ENCODE results near the gene TMEM123.

TMEM123 gene

DNA sequence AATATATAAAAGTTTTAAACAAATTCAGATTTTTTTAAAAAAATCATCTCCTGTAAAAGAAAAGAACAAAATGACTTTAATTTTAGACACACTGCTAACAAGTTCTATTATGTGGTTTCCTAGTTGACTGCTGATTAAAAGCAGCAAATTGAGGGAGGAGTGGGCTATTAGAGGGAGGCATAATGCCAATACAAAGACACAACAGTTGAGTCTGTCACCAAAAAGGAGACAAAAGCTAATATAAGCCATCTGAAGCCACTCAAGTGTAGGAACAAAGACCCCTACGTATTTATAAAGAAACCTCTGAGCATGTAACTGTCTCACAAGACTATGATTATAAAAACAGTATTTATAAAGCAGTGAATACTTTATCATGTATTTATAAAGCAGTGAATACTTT is 28.6 kb downstream of the TMEM123 start:
- H3K27ac ChIP-seq (ENCODE audit: low read depth, low read length, severe bottlenecking), result no peak overlapping the region
- H3K9me3 ChIP-seq (ENCODE audit: control insufficient read depth, low read length), result peaks cover 4% of the 10 kb centered on the region
- H3K4me1 ChIP-seq (ENCODE audit: control insufficient read depth, insufficient read depth, low read length, poor library complexity, severe bottlenecking), result no peaks in the 10 kb centered on the region
- no peak overlapping the region for H3K4me3 ChIP-seq (ENCODE audit: extremely low read depth, insufficient read depth, low read length, poor library complexity, severe bottlenecking)
- H3K36me3 ChIP-seq (ENCODE audit: control insufficient read depth, insufficient read depth, low read length), result peaks cover 39% of the 10 kb centered on the region
- no CpG with 5 or more reads among the region's 1 CpG for WGBS, 2 experiments (ENCODE audit: insufficient coverage in 2 of 2)

DNA sequence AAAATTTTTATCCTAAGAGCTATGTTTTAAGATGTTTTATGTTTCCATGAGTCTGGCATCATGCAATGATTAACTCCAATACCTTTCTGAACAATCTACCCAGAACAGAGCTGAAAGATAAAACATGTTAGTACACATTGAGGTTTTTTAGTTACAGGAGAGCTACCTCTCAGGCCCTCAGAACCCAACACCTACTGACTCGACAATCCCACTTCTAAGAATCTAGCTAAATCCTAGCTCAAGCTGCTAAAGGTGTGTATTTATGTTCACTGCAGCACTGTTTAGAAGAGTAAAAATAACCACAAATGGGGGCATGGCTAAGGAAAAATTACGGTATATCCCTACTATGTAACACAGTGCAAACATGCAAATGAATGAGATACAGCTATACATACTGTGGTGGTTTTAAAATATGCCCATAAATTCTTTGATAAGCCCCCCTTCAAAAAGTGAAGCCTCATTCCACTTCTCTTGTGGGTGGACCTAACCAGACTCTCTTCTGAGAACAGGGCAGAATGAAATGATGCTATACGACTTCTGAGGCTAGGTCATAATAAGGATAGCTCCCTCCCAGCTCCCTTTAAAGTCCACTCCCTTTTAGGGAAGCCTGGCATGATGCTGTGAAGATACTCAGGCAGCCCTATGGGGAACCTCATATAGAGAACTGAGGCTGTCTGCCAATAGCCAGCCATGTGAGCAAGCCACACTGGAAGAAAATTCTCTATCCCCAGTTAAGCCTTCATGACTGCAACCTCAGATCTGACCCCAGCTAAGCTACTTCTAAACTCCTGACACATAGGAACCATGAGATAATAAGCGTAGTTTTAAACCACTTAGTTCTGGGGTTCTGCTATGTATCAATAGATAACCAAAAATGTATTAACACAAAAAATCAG is 29.5 kb downstream of the TMEM123 start:
- H3K36me3 ChIP-seq (ENCODE audit: control insufficient read depth, insufficient read depth, low read length), result peaks cover 38% of the 10 kb centered on the region
- no peaks in the 10 kb centered on the region for H3K4me1 ChIP-seq (ENCODE audit: control insufficient read depth, insufficient read depth, low read length, poor library complexity, severe bottlenecking)
- peaks cover 12% of the 10 kb centered on the region for H3K9me3 ChIP-seq (ENCODE audit: control insufficient read depth, low read length)
- no peak overlapping the region for H3K4me3 ChIP-seq (ENCODE audit: extremely low read depth, insufficient read depth, low read length, poor library complexity, severe bottlenecking)
- H3K27ac ChIP-seq (ENCODE audit: low read depth, low read length, severe bottlenecking), result no peak overlapping the region
- 71% methylated on average over 1 of the region's 4 CpGs; no CpG with 5 or more reads in 1 of the 2 experiments for WGBS, 2 experiments (ENCODE audit: insufficient coverage in 2 of 2)

DNA sequence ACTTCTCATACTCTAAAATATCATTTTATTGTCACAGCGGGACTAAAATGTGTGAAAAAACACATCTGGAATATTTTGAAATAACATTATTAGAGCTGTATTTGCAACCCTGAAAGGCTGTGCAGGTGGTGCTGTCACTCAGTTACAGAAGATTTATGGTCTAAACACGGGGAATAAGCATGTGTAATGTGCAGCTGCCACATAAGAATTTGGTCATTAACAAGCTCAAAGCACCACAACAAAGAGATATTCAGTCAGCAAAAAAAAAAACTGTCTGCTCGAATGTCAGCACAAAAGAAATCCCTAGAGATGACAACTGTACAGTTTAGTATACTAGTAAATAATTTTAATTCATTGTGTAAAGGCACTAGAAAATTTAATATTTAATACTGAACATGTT is 31.3 kb downstream of the TMEM123 start:
- H3K4me3 ChIP-seq (ENCODE audit: extremely low read depth, insufficient read depth, low read length, poor library complexity, severe bottlenecking), result no peak overlapping the region
- no CpG with 5 or more reads among the region's 3 CpGs for WGBS, 2 experiments (ENCODE audit: insufficient coverage in 2 of 2)
- H3K27ac ChIP-seq (ENCODE audit: low read depth, low read length, severe bottlenecking), result no peak overlapping the region
- H3K4me1 ChIP-seq (ENCODE audit: control insufficient read depth, insufficient read depth, low read length, poor library complexity, severe bottlenecking), result no peaks in the 10 kb centered on the region
- peaks cover 22% of the 10 kb centered on the region for H3K9me3 ChIP-seq (ENCODE audit: control insufficient read depth, low read length)
- peaks cover 38% of the 10 kb centered on the region for H3K36me3 ChIP-seq (ENCODE audit: control insufficient read depth, insufficient read depth, low read length)

DNA sequence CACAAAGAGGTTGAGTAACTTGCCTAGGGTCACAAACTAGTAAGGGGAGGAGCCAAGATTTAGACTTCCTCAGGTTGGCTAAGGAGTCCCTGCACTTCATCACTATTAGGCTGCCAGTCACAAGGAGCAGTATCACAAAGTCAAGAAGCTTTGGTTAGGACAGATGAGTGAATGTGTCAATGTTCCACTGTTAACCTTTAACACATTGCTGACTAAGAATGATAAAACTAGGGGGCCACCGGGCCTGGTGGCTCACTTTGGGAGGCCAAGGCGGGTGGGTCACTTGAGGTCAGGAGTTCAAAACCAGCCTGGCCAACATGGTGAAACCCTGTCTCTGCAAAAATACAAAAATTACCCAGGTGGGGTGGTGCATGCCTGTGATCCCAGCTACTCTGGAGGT is 32.0 kb downstream of the TMEM123 start:
- Histone ChIP-seq H3K4me3 (ENCODE audit: extremely low read depth, insufficient read depth, low read length, poor library complexity, severe bottlenecking) (no peak overlapping the region), H3K4me1 (ENCODE audit: control insufficient read depth, insufficient read depth, low read length, poor library complexity, severe bottlenecking) (no peaks in the 10 kb centered on the region), H3K27ac (ENCODE audit: low read depth, low read length, severe bottlenecking) (no peak overlapping the region), H3K36me3 (ENCODE audit: control insufficient read depth, insufficient read depth, low read length) (peaks cover 33% of the 10 kb centered on the region), H3K9me3 (ENCODE audit: control insufficient read depth, low read length) (peaks cover 22% of the 10 kb centered on the region)
- 88 to 100% methylated on average over 2 of the region's 2 CpGs for WGBS, 2 experiments (ENCODE audit: insufficient coverage in 2 of 2)

DNA sequence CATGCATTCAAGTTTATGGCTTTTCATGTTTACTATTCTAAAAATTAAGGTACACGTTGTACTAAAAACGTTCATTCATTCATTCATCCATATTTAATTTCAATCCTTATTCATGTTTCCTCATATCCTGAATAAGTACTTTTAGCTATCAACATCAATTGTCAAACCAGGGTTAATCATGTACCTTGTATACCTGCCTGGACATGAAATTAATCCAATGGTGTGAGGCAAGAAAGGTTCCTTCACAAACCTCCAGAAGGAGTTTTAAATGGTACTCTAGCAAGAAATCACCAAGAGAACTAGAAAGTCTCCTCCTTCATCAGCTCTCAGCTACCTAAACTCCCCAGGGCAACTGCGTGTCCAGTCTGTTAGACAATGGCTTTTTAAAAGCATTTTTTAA is 33.4 kb downstream of the TMEM123 start:
- Histone ChIP-seq H3K27ac (ENCODE audit: low read depth, low read length, severe bottlenecking) (no peak overlapping the region), H3K9me3 (ENCODE audit: control insufficient read depth, low read length) (peaks cover 22% of the 10 kb centered on the region), H3K4me3 (ENCODE audit: extremely low read depth, insufficient read depth, low read length, poor library complexity, severe bottlenecking) (no peak overlapping the region), H3K4me1 (ENCODE audit: control insufficient read depth, insufficient read depth, low read length, poor library complexity, severe bottlenecking) (no peaks in the 10 kb centered on the region), H3K36me3 (ENCODE audit: control insufficient read depth, insufficient read depth, low read length) (peaks cover 25% of the 10 kb centered on the region)
- WGBS, 2 experiments (ENCODE audit: insufficient coverage in 2 of 2), result 86 to 100% methylated on average over 1 to 2 of the region's 3 CpGs

DNA sequence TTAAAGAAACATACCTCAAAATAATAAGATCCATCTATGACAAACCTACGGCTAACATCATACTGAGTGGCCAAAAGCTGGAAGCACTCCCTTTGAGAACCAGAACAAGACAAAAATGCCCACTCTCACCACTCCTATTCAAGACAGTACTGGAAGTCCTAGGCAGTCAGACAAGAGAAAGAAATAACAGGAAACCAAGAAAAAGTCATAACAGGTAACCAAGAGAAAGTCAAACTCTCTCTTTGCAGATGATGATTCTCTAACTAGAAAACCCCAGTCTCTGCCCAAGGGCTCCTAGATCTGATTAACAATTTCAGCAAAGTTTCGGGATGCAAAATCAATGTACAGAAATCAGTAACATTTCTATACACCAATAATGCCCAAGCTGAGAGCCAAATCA is 35.6 kb downstream of the TMEM123 start:
- H3K36me3 ChIP-seq (ENCODE audit: control insufficient read depth, insufficient read depth, low read length), result peaks cover 27% of the 10 kb centered on the region
- 74 to 86% methylated on average over 1 to 2 of the region's 2 CpGs for WGBS, 2 experiments (ENCODE audit: insufficient coverage in 2 of 2)
- H3K4me1 ChIP-seq (ENCODE audit: control insufficient read depth, insufficient read depth, low read length, poor library complexity, severe bottlenecking), result no peaks in the 10 kb centered on the region
- H3K4me3 ChIP-seq (ENCODE audit: extremely low read depth, insufficient read depth, low read length, poor library complexity, severe bottlenecking), result no peak overlapping the region
- peaks cover 22% of the 10 kb centered on the region for H3K9me3 ChIP-seq (ENCODE audit: control insufficient read depth, low read length)
- H3K27ac ChIP-seq (ENCODE audit: low read depth, low read length, severe bottlenecking), result no peak overlapping the region

DNA sequence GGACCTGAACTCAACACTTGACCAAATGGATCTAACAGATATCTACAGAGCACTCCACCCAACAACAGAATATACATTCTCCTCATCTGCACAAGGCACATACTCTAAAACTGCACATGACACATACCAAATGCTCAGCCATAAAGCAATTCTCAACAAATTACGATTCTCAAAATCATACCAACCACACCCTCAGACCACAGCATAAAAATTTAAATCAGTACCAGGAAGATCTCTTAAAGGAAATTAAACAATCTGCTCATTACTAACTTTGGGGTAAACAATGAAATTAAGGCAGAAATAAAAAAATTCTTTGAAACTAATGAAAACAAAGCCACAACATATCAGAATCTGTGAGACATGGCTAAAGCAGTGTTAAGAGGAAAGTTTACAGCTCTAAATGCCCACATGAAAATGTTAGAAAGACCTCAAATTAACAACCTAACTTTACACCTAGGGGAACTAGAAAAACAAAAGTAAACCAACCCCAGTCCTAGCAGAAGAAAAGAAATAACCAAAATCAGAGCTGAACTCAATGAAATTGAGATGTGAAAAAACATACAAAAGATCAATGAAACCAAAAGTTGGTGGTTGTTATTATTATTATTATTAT is 37.2 kb downstream of the TMEM123 start:
- Histone ChIP-seq H3K4me3 (ENCODE audit: extremely low read depth, insufficient read depth, low read length, poor library complexity, severe bottlenecking) (no peak overlapping the region), H3K9me3 (ENCODE audit: control insufficient read depth, low read length) (peaks cover 22% of the 10 kb centered on the region), H3K27ac (ENCODE audit: low read depth, low read length, severe bottlenecking) (no peak overlapping the region), H3K4me1 (ENCODE audit: control insufficient read depth, insufficient read depth, low read length, poor library complexity, severe bottlenecking) (peaks cover 11% of the 10 kb centered on the region), H3K36me3 (ENCODE audit: control insufficient read depth, insufficient read depth, low read length) (peaks cover 23% of the 10 kb centered on the region)
- no CpG with 5 or more reads among the region's 1 CpG for WGBS, 2 experiments (ENCODE audit: insufficient coverage in 2 of 2)

DNA sequence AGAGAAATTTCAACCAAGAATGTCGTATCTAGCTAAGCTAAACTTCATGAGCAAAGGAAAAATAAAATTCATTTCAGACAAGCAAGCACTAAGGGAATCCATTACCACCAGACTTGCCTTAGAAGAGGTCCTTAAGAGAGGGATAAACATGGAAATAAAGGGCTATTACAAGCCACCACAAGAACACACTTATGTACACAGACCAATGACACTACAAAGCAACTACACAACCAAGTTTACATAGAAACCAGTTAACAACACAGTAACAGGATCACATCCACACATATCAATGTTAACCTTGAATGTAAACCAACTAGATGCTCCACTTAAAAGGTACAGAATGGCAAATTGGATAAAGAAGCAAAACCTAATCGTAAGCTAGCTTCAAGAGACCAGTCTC is 38.0 kb downstream of the TMEM123 start:
- no peak overlapping the region for H3K27ac ChIP-seq (ENCODE audit: low read depth, low read length, severe bottlenecking)
- peaks cover 18% of the 10 kb centered on the region for H3K36me3 ChIP-seq (ENCODE audit: control insufficient read depth, insufficient read depth, low read length)
- peaks cover 22% of the 10 kb centered on the region for H3K9me3 ChIP-seq (ENCODE audit: control insufficient read depth, low read length)
- 100% methylated on average over 2 of the region's 2 CpGs; no CpG with 5 or more reads in 1 of the 2 experiments for WGBS, 2 experiments (ENCODE audit: insufficient coverage in 2 of 2)
- no peak overlapping the region for H3K4me3 ChIP-seq (ENCODE audit: extremely low read depth, insufficient read depth, low read length, poor library complexity, severe bottlenecking)
- H3K4me1 ChIP-seq (ENCODE audit: control insufficient read depth, insufficient read depth, low read length, poor library complexity, severe bottlenecking), result peaks cover 16% of the 10 kb centered on the region

DNA sequence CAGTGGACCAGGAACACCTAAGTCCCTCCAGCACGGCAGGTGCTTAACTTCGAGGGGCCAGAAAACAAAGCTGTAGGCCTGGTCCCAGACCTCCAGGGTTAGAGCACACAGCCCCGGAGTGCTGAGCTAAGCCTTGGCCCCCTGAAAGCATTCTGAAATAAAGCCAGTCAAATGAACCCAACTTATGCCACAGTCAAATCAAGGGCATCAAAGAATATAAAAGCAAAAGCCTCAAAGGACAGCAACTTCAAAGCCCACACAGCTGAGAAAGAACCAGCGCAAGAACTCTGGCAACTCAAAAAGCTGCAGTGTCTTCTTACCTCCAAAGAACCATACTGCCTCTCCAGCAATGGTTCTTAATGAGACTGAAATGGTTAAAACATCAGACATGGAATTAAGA is 39.1 kb downstream of the TMEM123 start:
- Histone ChIP-seq H3K36me3 (ENCODE audit: control insufficient read depth, insufficient read depth, low read length) (peaks cover 18% of the 10 kb centered on the region), H3K4me3 (ENCODE audit: extremely low read depth, insufficient read depth, low read length, poor library complexity, severe bottlenecking) (no peak overlapping the region), H3K27ac (ENCODE audit: low read depth, low read length, severe bottlenecking) (no peak overlapping the region), H3K9me3 (ENCODE audit: control insufficient read depth, low read length) (peaks cover 14% of the 10 kb centered on the region), H3K4me1 (ENCODE audit: control insufficient read depth, insufficient read depth, low read length, poor library complexity, severe bottlenecking) (peaks cover 16% of the 10 kb centered on the region)
- WGBS, 2 experiments (ENCODE audit: insufficient coverage in 2 of 2), result 95 to 100% methylated on average over 3 of the region's 4 CpGs

DNA sequence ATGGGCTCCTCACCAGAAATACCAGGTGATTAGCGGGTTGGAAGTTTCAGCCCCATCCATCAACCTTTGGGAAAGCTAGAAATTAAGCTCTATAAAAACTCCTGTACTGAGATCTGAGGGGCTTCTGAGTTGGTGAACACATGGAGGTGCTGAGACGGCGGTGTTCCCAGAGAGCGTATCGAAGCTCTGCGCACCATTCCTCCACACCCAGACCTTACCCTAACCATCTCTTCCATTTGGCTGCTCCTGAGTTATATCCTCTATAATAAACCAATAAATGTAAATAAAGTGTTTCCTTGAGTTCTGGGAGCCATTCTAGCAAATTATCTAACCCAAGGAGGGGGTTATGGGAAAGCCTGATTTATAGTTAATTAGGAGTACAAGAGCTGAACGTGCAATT is 41.4 kb downstream of the TMEM123 start:
- Histone ChIP-seq H3K27ac (ENCODE audit: low read depth, low read length, severe bottlenecking) (no peak overlapping the region), H3K4me3 (ENCODE audit: extremely low read depth, insufficient read depth, low read length, poor library complexity, severe bottlenecking) (no peak overlapping the region), H3K36me3 (ENCODE audit: control insufficient read depth, insufficient read depth, low read length) (peaks cover 35% of the 10 kb centered on the region), H3K4me1 (ENCODE audit: control insufficient read depth, insufficient read depth, low read length, poor library complexity, severe bottlenecking) (peaks cover 16% of the 10 kb centered on the region), H3K9me3 (ENCODE audit: control insufficient read depth, low read length) (no peaks in the 10 kb centered on the region)
- WGBS, 2 experiments (ENCODE audit: insufficient coverage in 2 of 2), result 90 to 98% methylated on average over 1 to 4 of the region's 7 CpGs

DNA sequence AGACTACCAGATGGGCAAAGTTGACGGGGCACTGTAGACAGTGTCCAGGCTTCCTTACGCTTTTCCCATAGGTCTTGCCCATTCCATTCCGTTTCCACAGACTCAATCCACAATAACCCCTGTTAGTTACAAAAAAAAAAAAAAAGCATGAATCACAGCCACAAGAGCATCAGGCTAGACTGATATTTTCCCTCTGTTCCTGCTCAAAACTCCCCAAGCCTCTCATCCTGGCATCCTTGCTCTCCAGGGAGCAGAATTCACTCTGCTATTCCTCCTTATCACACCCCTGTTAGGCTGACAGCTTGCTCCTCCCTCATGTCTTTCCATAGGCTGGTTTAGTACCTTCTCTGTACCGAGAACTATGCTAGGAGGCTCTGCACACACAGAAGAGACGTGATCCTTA is 42.2 kb downstream of the TMEM123 start:
- Histone ChIP-seq H3K4me1 (ENCODE audit: control insufficient read depth, insufficient read depth, low read length, poor library complexity, severe bottlenecking) (peaks cover 16% of the 10 kb centered on the region), H3K27ac (ENCODE audit: low read depth, low read length, severe bottlenecking) (peak overlapping the region; percentile 76), H3K4me3 (ENCODE audit: extremely low read depth, insufficient read depth, low read length, poor library complexity, severe bottlenecking) (no peak overlapping the region), H3K36me3 (ENCODE audit: control insufficient read depth, insufficient read depth, low read length) (peaks cover 42% of the 10 kb centered on the region), H3K9me3 (ENCODE audit: control insufficient read depth, low read length) (no peaks in the 10 kb centered on the region)
- 76 to 92% methylated on average over 2 to 4 of the region's 5 CpGs for WGBS, 2 experiments (ENCODE audit: insufficient coverage in 2 of 2)
